Mesenchymal stem cell (in vitro differentiated cells and primary cell): ENCODE measurements around the gene BHMT.
A peak's percentile ranks its signal among the peaks of the same experiment; 100 is the strongest.

ENCODE experiments used
- DNase-seq: peaks from one replicate; pipeline ENCODE4 v3.0.0-alpha.2; 2013
- H2AFZ ChIP-seq: one replicate; pipeline ENCODE4 v1.6.1; 2013; ENCODE audit warnings: low read depth, mild to moderate bottlenecking, control low read depth, inconsistent platforms, low read length, moderate library complexity
- H2AK5ac ChIP-seq: 2 replicates; pipeline ENCODE4 v1.6.1; 2013; ENCODE audit warnings: low read length, moderate library complexity, mild to moderate bottlenecking, inconsistent platforms; ENCODE audit not compliant: severe bottlenecking
- H2BK120ac ChIP-seq: one replicate; pipeline ENCODE4 v1.6.1; 2013; ENCODE audit warnings: low read depth, mild to moderate bottlenecking, inconsistent platforms, low read length, moderate library complexity
- H2BK12ac ChIP-seq, 2 experiments: one replicate each; pipeline ENCODE4 v1.6.1; 2013; ENCODE audit warnings: inconsistent platforms in 2 of 2, low read length in 2 of 2, mild to moderate bottlenecking in 2 of 2, moderate library complexity in 2 of 2, control low read depth in 1 of 2
- H2BK15ac ChIP-seq: one replicate; pipeline ENCODE4 v1.6.1; 2013; ENCODE audit warnings: mild to moderate bottlenecking, low read depth, inconsistent platforms; ENCODE audit not compliant: poor library complexity, severe bottlenecking
- H2BK5ac ChIP-seq: 2 replicates; pipeline ENCODE4 v1.6.1; 2013; ENCODE audit warnings: low read depth, mild to moderate bottlenecking, low read length, control low read depth, inconsistent platforms; ENCODE audit not compliant: poor library complexity, severe bottlenecking
- H3K14ac ChIP-seq, 2 experiments: one replicate each; pipeline ENCODE4 v1.6.1; 2013; ENCODE audit warnings: inconsistent platforms in 2 of 2, low read length in 2 of 2, control low read depth in 1 of 2, mild to moderate bottlenecking in 1 of 2, moderate library complexity in 1 of 2
- H3K18ac ChIP-seq, 2 experiments: one replicate each; pipeline ENCODE4 v1.6.1; 2013; ENCODE audit warnings: inconsistent platforms in 2 of 2, low read length in 2 of 2, control low read depth in 1 of 2, low read depth in 1 of 2, mild to moderate bottlenecking in 1 of 2
- H3K23ac ChIP-seq, 2 experiments: one replicate each; pipeline ENCODE4 v1.6.1; 2013; ENCODE audit warnings: inconsistent platforms in 2 of 2, low read length in 2 of 2, mild to moderate bottlenecking in 2 of 2, moderate library complexity in 2 of 2, control low read depth in 1 of 2
- H3K27ac ChIP-seq: 2 replicates; pipeline ENCODE4 v1.5.1; 2013; ENCODE audit warnings: mild to moderate bottlenecking, moderate library complexity, low read length, control low read depth, inconsistent platforms; ENCODE audit not compliant: poor library complexity, severe bottlenecking
- H3K27me3 ChIP-seq, 2 experiments: 2 replicates each; pipeline versions ENCODE4 v1.6.1 to v1.7.0; 2013; ENCODE audit warnings: low read length in 2 of 2, mild to moderate bottlenecking in 2 of 2, moderate library complexity in 2 of 2, control low read depth in 1 of 2, inconsistent platforms in 1 of 2; ENCODE audit not compliant: control insufficient read depth in 1 of 2, insufficient read depth in 1 of 2
- H3K36me3 ChIP-seq, 2 experiments: 2 replicates each; pipeline versions ENCODE4 v1.6.1 to v1.7.0; 2013; ENCODE audit warnings: low read length in 2 of 2, control low read depth in 1 of 2, inconsistent platforms in 1 of 2, low read depth in 1 of 2, mild to moderate bottlenecking in 1 of 2; ENCODE audit not compliant: insufficient read depth in 2 of 2, control insufficient read depth in 1 of 2
- H3K4ac ChIP-seq, 2 experiments: one replicate each; pipeline ENCODE4 v1.6.1; 2013; ENCODE audit warnings: inconsistent platforms in 2 of 2, low read length in 2 of 2, mild to moderate bottlenecking in 2 of 2, moderate library complexity in 2 of 2, control low read depth in 1 of 2, low read depth in 1 of 2
- H3K4me1 ChIP-seq: 2 replicates; pipeline ENCODE4 v1.6.1; 2013; ENCODE audit warnings: low read depth, low read length, control low read depth; ENCODE audit not compliant: control insufficient read depth, insufficient read depth
- H3K4me2 ChIP-seq: 2 replicates; pipeline ENCODE4 v1.6.1; 2013; ENCODE audit warnings: low read length, mild to moderate bottlenecking, inconsistent platforms; ENCODE audit not compliant: poor library complexity, severe bottlenecking
- H3K4me3 ChIP-seq, 2 experiments: 2 replicates each; pipeline versions ENCODE4 v1.5.1 to v1.7.0; 2013; ENCODE audit warnings: low read length in 2 of 2, mild to moderate bottlenecking in 2 of 2, control low read depth in 1 of 2, low read depth in 1 of 2; ENCODE audit not compliant: insufficient read depth in 1 of 2
- H3K79me1 ChIP-seq: replicated peaks from 2 replicates; pipeline ENCODE4 v1.6.1; 2013; ENCODE audit warnings: mild to moderate bottlenecking, control low read depth, low read length, inconsistent platforms; ENCODE audit not compliant: poor library complexity, severe bottlenecking
- H3K9ac ChIP-seq: 2 replicates; pipeline ENCODE4 v1.7.0; 2013; ENCODE audit warnings: mild to moderate bottlenecking, low read length, moderate library complexity
- H3K9me3 ChIP-seq: 2 replicates; pipeline ENCODE4 v1.7.0; 2013; ENCODE audit warnings: mild to moderate bottlenecking, low read length; ENCODE audit not compliant: control insufficient read depth
- H4K8ac ChIP-seq: one replicate; pipeline ENCODE4 v1.6.1; 2013; ENCODE audit warnings: inconsistent platforms, mild to moderate bottlenecking, low read length, moderate library complexity
- H4K91ac ChIP-seq: one replicate; pipeline ENCODE4 v1.6.1; 2013; ENCODE audit warnings: mild to moderate bottlenecking, low read length, inconsistent platforms
- WGBS: methylation state at CpG from one replicate; pipeline ENCODE4 v1.1.7; 2013; ENCODE audit warnings: mixed read lengths; 5-methylcytosine and 5-hydroxymethylcytosine counted together

Gene BHMT

GRCh38 chr5:79108086-79108485 lies 3.5 kb upstream of the BHMT start:
- H3K9me3 ChIP-seq, result no peaks in the 10 kb centered on the region
- H2BK120ac ChIP-seq, result no peak overlapping the region
- no peak overlapping the region for H3K4me3 ChIP-seq
- no peak overlapping the region for H2BK5ac ChIP-seq
- peaks cover 30 to 44% of the 10 kb centered on the region in 2 experiments for H3K27me3 ChIP-seq
- H3K9ac ChIP-seq, result no peak overlapping the region
- no peak overlapping the region for H4K91ac ChIP-seq
- peaks cover 9% of the 10 kb centered on the region for H3K4me1 ChIP-seq
- no peaks in the 10 kb centered on the region for H3K79me1 ChIP-seq
- no peak overlapping the region for H3K18ac ChIP-seq
- no peak overlapping the region for H3K4me2 ChIP-seq
- H3K27ac ChIP-seq, result no peak overlapping the region
- H2BK15ac ChIP-seq, result no peak overlapping the region
- H3K14ac ChIP-seq, result no peak overlapping the region
- no peak overlapping the region for H2BK12ac ChIP-seq
- H2AFZ ChIP-seq, result no peak overlapping the region
- 95% methylated on average over 2 of the region's 3 CpGs for WGBS
- no peak overlapping the region for H4K8ac ChIP-seq
- H3K4ac ChIP-seq, result no peak overlapping the region
- H2AK5ac ChIP-seq, result no peak overlapping the region
- H3K36me3 ChIP-seq, result no peaks in the 10 kb centered on the region
- DNase-seq, result no peak
- H3K23ac ChIP-seq, result no peak overlapping the region

GRCh38 chr5:79108792-79109191 lies 2.8 kb upstream of the BHMT start:
- 91% methylated on average over 8 of the region's 8 CpGs for WGBS
- Histone ChIP-seq H3K36me3 (no peaks in the 10 kb centered on the region), H3K27me3 (peaks cover 33 to 47% of the 10 kb centered on the region in 2 experiments), H3K9me3 (no peaks in the 10 kb centered on the region), H4K91ac (no peak overlapping the region), H2BK12ac (no peak overlapping the region), H3K23ac (no peak overlapping the region), H3K27ac (no peak overlapping the region), H3K4me1 (peaks cover 9% of the 10 kb centered on the region), H3K14ac (no peak overlapping the region), H2AK5ac (no peak overlapping the region), H3K4ac (no peak overlapping the region), H2BK15ac (no peak overlapping the region), H2BK5ac (no peak overlapping the region), H4K8ac (no peak overlapping the region), H3K18ac (no peak overlapping the region), H2BK120ac (no peak overlapping the region), H3K4me2 (no peak overlapping the region), H3K4me3 (no peak overlapping the region), H3K9ac (no peak overlapping the region), H3K79me1 (no peaks in the 10 kb centered on the region), H2AFZ (no peak overlapping the region)
- DNase-seq, result no peak

- no peaks in the 10 kb centered on the region for H3K79me1 ChIP-seq
- no peak overlapping the region for H3K4me2 ChIP-seq
- H2AK5ac ChIP-seq, result no peak overlapping the region
- no peak for DNase-seq
- no peak overlapping the region for H2BK5ac ChIP-seq
- H3K14ac ChIP-seq, result no peak overlapping the region
- H3K27me3 ChIP-seq, result peaks cover 36 to 52% of the 10 kb centered on the region in 2 experiments
- H3K4me3 ChIP-seq, result no peak overlapping the region
- no peak overlapping the region for H3K27ac ChIP-seq
- no peak overlapping the region for H4K91ac ChIP-seq
- no peak overlapping the region for H2BK12ac ChIP-seq
- no peaks in the 10 kb centered on the region for H3K36me3 ChIP-seq
- H2BK120ac ChIP-seq, result no peak overlapping the region
- H3K18ac ChIP-seq, result no peak overlapping the region
- no peak overlapping the region for H2AFZ ChIP-seq
- no peak overlapping the region for H3K4ac ChIP-seq
- no peak overlapping the region for H3K23ac ChIP-seq
- H2BK15ac ChIP-seq, result no peak overlapping the region
- no peaks in the 10 kb centered on the region for H3K9me3 ChIP-seq
- H4K8ac ChIP-seq, result no peak overlapping the region
- WGBS, result 39% methylated on average over 9 of the region's 15 CpGs
- H3K9ac ChIP-seq, result no peak overlapping the region
- peaks cover 9% of the 10 kb centered on the region for H3K4me1 ChIP-seq
Observed at GRCh38 chr5:79109527-79110492, 1.8 kb upstream of the BHMT start.

- H2BK12ac ChIP-seq, result no peak overlapping the region
- no peaks in the 10 kb centered on the region for H3K79me1 ChIP-seq
- no peak overlapping the region for H3K9ac ChIP-seq
- H3K4me1 ChIP-seq, result peaks cover 9% of the 10 kb centered on the region
- H2BK5ac ChIP-seq, result no peak overlapping the region
- H3K18ac ChIP-seq, result no peak overlapping the region
- H3K4ac ChIP-seq, result no peak overlapping the region
- H4K8ac ChIP-seq, result no peak overlapping the region
- peak overlapping the region; percentile 30 for H2BK15ac ChIP-seq
- peak overlapping the region in 1 of 2 experiments; percentile 47 for H3K4me3 ChIP-seq
- peak overlapping the region; percentile 43 for H2AFZ ChIP-seq
- H3K14ac ChIP-seq, result peak overlapping the region in 1 of 2 experiments; percentile 62
- H2BK120ac ChIP-seq, result no peak overlapping the region
- peaks cover 36 to 50% of the 10 kb centered on the region in 2 experiments for H3K27me3 ChIP-seq
- H4K91ac ChIP-seq, result peak overlapping the region; percentile 7
- H3K36me3 ChIP-seq, result no peaks in the 10 kb centered on the region
- no peak overlapping the region for H3K27ac ChIP-seq
- H3K23ac ChIP-seq, result no peak overlapping the region
- no peaks in the 10 kb centered on the region for H3K9me3 ChIP-seq
- 7% methylated on average over 39 of the region's 39 CpGs for WGBS
- H3K4me2 ChIP-seq, result no peak overlapping the region
- H2AK5ac ChIP-seq, result no peak overlapping the region
- no peak for DNase-seq
Observed at GRCh38 chr5:79111960-79112702, 522 bp downstream of the BHMT start.
